GM12873 (cell line): ENCODE data around the gene TIAM2.

ENCODE experiments used
- CTCF ChIP-seq: IDR thresholded peaks from 2 replicates; pipeline ENCODE4 v1.5.1; 2012; ENCODE audit warnings: low read depth, mild to moderate bottlenecking, moderate library complexity, low read length, control low read depth; ENCODE audit not compliant: insufficient read depth; ENCODE audit errors: missing control alignments

Gene TIAM2

GRCh38 chr6:155128977-155129376 lies 133.9 kb downstream of the TIAM2 start:
- no peak for TF ChIP-seq CTCF

- TF ChIP-seq CTCF: no peak
Observed at GRCh38 chr6:155129744-155130143, 134.6 kb downstream of the TIAM2 start.

- TF ChIP-seq CTCF: no peak
Observed at GRCh38 chr6:155130161-155130853, 135.2 kb downstream of the TIAM2 start.

GRCh38 chr6:155132617-155133016 lies 137.5 kb downstream of the TIAM2 start:
- TF ChIP-seq CTCF: no peak

- TF ChIP-seq CTCF: no peak
Observed at GRCh38 chr6:155141002-155141401, 145.9 kb downstream of the TIAM2 start.

- no peak for TF ChIP-seq CTCF
Observed at GRCh38 chr6:155141512-155141911, 146.4 kb downstream of the TIAM2 start.

GRCh38 chr6:155142168-155143028 lies 147.3 kb downstream of the TIAM2 start:
- no peak for TF ChIP-seq CTCF
